GM18507 (cell line): ENCODE data around the gene HEPHL1.
"Not testable (repeated sequence)": the region's sequence is repeated elsewhere in the genome, so short reads cannot be mapped to it uniquely, and the experiment has no call there.

Experiments used
- DNase-seq: peaks from one replicate; pipeline ENCODE4 v3.0.0; 2011; ENCODE audit warnings: low read depth; ENCODE audit not compliant: insufficient read length; ENCODE audit errors: extremely low spot score
- FAIRE-seq: peaks from 2 replicates; lab custom pipeline; 2011; peaks lifted over from hg19 to GRCh38; lab: Jason Lieb, UNC

Gene HEPHL1

GRCh38 chr11:94020777-94021481 lies at the start of gene HEPHL1:
Gene HEPHL1 (plus strand): TSS chr11:94021354. CDS start chr11:94021369, 15 bp downstream.
- DNase-seq (no peak), FAIRE-seq (no peak)

GRCh38 chr11:93972790-93973189 lies 48.4 kb upstream of the HEPHL1 start:
- DNase-seq (no peak), FAIRE-seq (no peak)

GRCh38 chr11:93973322-93974051 lies 47.7 kb upstream of the HEPHL1 start:
- not testable (repeated sequence) for FAIRE-seq

GRCh38 chr11:93974759-93975158 lies 46.4 kb upstream of the HEPHL1 start:
- no peak for FAIRE-seq
- no peak for DNase-seq

More at GRCh38 chr11:93973322-93974051, 47.7 kb upstream of the HEPHL1 start:
- not testable (repeated sequence) for DNase-seq

GRCh38 chr11:93976577-93977254 lies 44.4 kb upstream of the HEPHL1 start:
- FAIRE-seq, DNase-seq: not testable (repeated sequence)

GRCh38 chr11:93983542-93984195 lies 37.5 kb upstream of the HEPHL1 start:
- FAIRE-seq (no peak), DNase-seq (no peak)

- DNase-seq: no peak
Measured at GRCh38 chr11:93984196-93984567, 37.0 kb upstream of the HEPHL1 start.

GRCh38 chr11:93984936-93985335 lies 36.2 kb upstream of the HEPHL1 start:
- DNase-seq (no peak), FAIRE-seq (no peak)

More at GRCh38 chr11:93984196-93984567, 37.0 kb upstream of the HEPHL1 start:
- FAIRE-seq: no peak

GRCh38 chr11:93986716-93987115 lies 34.4 kb upstream of the HEPHL1 start:
- DNase-seq: no peak
- FAIRE-seq: no peak

GRCh38 chr11:93988455-93988854 lies 32.7 kb upstream of the HEPHL1 start:
- no peak for FAIRE-seq
- DNase-seq: no peak

GRCh38 chr11:93988912-93989311 lies 32.2 kb upstream of the HEPHL1 start:
- FAIRE-seq (no peak), DNase-seq (no peak)

GRCh38 chr11:93993747-93994146 lies 27.4 kb upstream of the HEPHL1 start:
- no peak for DNase-seq
- no peak for FAIRE-seq

- no peak for DNase-seq
- FAIRE-seq: no peak
Measured at GRCh38 chr11:93997741-93998140, 23.4 kb upstream of the HEPHL1 start.

- no peak for FAIRE-seq
- no peak for DNase-seq
Measured at GRCh38 chr11:94000659-94001058, 20.5 kb upstream of the HEPHL1 start.

- FAIRE-seq (no peak), DNase-seq (no peak)
Measured at GRCh38 chr11:94002226-94002625, 18.9 kb upstream of the HEPHL1 start.

GRCh38 chr11:94007426-94007825 lies 13.7 kb upstream of the HEPHL1 start:
- DNase-seq: no peak
- no peak for FAIRE-seq

- DNase-seq (no peak), FAIRE-seq (no peak)
Measured at GRCh38 chr11:94007906-94008305, 13.2 kb upstream of the HEPHL1 start.

GRCh38 chr11:94010136-94010535 lies 11.0 kb upstream of the HEPHL1 start:
- DNase-seq (no peak), FAIRE-seq (no peak)

- DNase-seq: no peak
- FAIRE-seq: no peak
Measured at GRCh38 chr11:94011478-94011877, 9.7 kb upstream of the HEPHL1 start.

GRCh38 chr11:94017446-94017845 lies 3.7 kb upstream of the HEPHL1 start:
- DNase-seq (no peak), FAIRE-seq (no peak)
